Stimulated activated CD4-positive, alpha-beta T cell treated with anti-CD3 and anti-CD28 coated beads, Interleukin-2, amount 100 ng/mL, for 24 hours (primary cell): ENCODE results near the gene SLC25A31.

Experiments
- DNase-seq, 2 donors: peaks; one replicate each; pipeline ENCODE4 v3.0.0-alpha.2; 2020

SLC25A31 gene

DNA sequence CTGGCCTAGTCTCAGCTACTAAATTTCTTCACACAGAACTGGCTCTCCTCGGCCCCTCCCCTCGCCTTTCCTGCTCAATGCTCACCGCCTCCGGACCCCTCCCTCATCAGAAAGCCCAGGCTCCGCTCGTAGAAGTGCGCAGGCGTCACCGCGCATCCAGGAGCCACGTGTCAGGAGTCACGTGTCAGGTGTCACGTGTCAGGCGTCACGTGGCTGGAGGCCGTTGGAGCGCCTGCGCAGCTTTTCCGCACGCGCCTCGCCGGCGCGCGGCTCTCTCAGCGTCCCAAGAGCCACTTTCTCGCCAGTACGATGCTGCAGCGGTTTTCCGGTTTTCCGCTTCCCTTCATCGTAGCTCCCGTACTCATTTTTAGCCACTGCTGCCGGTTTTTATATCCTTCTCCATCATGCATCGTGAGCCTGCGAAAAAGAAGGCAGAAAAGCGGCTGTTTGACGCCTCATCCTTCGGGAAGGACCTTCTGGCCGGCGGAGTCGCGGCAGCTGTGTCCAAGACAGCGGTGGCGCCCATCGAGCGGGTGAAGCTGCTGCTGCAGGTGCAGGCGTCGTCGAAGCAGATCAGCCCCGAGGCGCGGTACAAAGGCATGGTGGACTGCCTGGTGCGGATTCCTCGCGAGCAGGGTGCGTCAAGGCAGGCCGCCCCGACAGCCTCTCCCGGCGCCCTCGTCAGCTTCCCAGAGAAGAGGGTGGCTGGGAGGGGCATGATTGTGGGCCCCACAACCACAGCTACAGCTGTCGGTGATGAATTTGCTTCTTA, at the start of gene SLC25A31:
SLC25A31 (plus strand) TSS at position 259 of the 772 bp plus-strand sequence; CDS start at position 405, 146 bp downstream.
- no peak for DNase-seq

DNA sequence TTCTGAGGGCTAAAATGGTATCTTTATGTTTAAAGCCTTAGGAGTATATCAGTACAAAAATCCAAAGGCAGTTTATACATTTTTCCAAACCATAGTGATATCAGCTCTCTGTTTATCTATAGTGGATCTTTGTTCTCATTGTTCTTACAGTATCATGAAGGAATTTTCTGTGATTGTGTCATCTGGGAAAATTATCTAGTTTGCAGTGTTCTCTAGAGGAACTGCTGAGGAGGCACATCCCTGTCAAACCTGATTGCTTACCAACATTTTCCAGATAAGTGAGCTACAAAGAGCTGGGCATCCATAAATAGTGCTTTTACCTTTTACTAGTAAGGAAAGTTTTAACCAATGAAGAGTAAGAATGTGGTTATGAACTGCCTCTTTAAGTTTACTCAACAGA, 44.9 kb upstream of the SLC25A31 start:
- DNase-seq = no peak

GRCh38 chr4:127686658-127687057, 43.5 kb upstream of the SLC25A31 start:
- no peak for DNase-seq

GRCh38 chr4:127687580-127687979, 42.6 kb upstream of the SLC25A31 start:
- DNase-seq = no peak

DNA sequence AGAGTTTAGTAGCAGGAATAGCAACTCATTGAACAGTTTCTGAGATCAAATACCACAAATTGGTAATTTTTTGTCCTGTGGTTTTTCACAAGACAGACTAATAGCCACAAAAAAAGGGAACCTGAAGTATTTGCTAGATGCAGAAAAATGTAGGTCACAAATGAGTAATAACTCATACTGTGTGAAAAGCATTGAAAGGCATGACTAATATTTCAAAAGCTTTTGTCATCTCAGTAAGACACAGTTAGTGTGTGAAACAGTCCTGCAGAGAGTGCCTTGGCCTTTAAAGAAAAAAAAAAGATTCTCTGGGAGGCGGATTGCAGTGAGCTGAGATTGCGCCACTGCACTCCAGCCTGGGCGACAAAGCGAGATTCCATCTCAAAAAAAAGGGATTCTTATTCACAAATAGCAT, 31.4 kb upstream of the SLC25A31 start:
- DNase-seq = no peak

DNA sequence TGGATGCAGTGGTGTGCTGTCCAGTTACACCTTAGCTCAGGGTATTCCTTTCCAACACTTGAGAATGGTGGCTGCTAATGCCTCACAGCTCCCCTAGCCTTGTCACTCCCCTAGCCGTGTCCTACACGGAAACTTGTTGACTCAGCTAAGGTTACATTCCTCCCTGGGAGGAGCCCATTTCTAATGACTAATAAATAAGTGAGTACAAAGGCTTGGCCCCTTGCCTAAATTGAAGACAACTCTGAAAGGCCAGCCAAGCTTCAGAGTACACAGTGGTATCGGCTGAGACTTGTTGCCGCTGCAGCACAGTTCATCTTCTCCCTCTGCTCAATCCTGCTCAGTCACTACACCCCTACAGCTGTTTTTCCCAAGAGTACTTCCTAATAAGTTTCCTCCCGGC, 21.2 kb upstream of the SLC25A31 start:
- no peak for DNase-seq

DNA sequence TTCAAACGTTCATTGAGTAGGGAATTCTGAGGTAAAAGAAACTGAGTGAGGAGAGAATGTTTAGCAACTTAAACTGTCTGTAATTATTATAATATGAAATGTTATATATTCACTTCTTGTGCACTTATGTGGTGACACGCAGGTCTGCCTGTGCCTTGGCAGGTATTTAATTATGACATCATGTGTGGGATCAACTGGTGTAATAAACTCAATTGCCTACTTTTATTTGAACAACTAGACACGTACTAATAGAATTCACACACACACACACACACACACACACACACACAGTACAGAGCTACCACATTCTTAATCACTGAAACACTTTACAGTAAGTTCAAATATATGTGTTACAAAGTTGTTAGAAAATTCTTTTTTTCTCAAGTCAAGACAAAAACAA, 20.7 kb upstream of the SLC25A31 start:
- DNase-seq = no peak

DNA sequence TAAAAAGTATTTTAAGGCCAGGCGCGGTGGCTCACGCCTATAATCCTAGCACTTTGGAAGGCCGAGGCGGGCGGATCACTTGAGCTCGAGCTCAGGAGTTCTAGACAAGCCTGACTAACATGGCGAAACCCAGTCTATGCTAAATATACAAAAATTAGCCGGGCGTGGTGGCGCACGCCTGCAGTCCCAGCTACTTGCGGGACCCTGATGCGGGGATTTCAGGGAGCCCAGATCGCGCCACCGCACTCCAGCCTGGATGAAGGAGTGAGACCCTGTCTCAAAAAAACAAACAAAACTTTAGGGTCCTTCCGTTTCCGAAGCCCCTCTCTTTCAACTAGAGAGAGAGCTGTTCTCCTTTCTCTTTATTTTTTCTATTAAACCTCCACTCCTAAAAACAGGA, 1.2 kb downstream of the SLC25A31 start:
- DNase-seq = no peak

GRCh38 chr4:127732623-127733328, 2.6 kb downstream of the SLC25A31 start:
- DNase-seq = no peak

GRCh38 chr4:127734976-127735375, 4.8 kb downstream of the SLC25A31 start:
- no peak for DNase-seq

DNA sequence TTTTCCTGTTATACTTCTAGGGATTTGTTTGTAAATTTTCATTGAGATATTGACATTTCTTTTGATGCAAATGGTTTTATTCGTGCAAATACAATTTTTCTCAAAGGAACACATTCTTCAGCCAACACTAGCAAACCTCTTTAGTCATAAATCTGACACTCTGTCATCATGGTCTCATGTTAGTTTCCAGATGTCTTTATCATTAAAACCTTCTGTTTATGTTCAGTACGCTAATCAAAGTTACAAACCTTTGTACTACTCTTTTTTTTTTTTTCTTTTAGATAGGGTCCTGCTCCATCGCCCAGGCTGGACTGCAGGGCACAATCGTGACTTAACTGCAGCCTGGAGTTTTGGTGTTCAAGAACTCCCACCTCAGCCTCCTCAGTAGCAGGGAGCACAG, 7.1 kb downstream of the SLC25A31 start:
- DNase-seq = no peak

DNA sequence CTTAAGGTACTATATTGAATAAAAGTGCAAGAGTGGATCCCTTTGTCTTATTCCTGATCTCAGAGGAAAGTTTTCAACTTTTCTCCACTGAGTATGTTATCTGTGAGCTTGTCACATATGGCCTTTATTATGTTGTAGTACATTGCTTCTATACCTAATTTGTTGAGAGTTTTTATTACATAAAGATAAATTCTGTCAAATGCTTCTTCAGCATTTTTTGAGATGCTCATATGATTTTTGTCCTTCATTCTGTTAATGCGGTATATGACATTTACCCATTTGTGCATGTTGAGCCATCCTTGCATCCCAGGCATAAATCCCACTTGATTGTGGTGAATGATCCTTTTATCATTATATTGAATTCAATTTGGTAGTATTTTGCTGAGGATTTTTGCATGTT, 11.0 kb downstream of the SLC25A31 start:
- DNase-seq = no peak

DNA sequence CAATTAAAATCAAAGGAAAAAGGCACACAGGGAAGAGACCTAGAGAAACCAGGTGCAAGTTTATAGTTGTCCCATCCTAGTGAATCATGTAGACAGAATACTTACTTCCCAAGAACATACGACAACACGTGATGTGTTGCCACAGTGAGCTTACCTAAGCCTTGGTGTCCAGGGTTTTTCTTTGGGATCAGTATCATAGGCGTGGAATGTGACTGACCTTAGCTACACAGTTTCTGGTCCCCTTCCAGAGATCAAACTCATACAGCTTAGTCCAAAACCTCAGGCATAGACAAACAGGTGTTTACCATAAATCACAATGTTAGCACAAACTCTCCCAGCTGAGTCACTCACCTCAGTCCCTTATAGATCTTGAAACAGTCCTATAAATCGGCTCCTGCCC, 17.7 kb downstream of the SLC25A31 start:
- DNase-seq = no peak

DNA sequence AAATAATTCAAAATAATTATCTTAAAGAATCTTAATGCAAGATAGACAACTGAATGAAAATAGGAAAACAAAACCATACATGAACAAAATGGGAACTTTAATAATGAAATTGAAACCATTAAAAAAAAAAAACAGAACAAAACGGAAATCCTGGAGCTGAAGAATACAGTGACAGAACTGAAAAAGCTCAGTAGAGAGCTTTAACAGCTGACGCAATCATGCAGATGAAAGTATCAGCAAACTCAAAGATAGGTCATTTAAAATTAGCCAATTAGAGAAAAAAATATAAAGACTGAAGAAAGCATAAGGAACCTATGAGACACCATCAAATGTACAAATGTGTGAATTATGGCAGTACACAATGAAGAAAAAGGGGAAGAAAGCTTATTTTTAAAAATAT, 18.8 kb downstream of the SLC25A31 start:
- no peak for DNase-seq

GRCh38 chr4:127756906-127757305, 26.7 kb downstream of the SLC25A31 start:
- DNase-seq = no peak

- DNase-seq = no peak
Measured at GRCh38 chr4:127759228-127759820, 29.1 kb downstream of the SLC25A31 start.

- DNase-seq = no peak
Measured at GRCh38 chr4:127759893-127760292, 29.7 kb downstream of the SLC25A31 start.

GRCh38 chr4:127771535-127772275, 41.5 kb downstream of the SLC25A31 start:
- DNase-seq = no peak

DNA sequence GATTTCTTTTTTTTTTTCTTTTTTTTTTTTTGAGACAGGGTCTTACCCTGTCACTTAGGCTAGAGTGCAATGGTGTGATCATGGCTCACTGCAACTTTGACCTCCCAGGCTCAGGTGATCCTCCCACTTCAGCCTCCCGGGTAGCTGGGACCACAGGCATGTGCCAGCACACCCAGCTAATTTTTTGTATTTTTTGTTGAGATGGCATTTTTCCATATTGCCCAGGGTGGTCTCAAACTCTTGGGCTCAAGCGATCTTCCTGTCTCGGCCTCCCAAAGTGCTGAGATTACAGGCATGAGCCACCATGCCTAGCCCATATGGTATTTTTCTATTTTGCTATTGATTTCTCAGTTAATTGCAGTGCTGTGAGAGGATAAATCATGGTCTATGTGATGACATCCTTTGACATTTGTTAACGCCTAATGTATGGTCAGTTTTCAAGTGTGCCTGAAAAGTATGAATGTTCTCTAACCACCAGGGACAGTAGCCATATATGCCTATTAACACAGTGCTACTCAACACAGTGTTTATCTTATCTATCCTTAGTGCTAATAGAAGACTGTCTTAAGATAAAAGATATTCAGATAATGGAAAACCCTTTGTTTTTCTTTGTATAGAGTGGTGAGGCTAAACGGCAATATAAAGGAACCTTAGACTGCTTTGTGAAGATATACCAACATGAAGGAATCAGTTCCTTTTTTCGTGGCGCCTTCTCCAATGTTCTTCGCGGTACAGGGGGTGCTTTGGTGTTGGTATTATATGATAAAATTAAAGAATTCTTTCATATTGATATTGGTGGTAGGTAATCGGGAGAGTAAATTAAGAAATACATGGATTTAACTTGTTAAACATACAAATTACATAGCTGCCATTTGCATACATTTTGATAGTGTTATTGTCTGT, 42.8 kb downstream of the SLC25A31 start:
- no peak for DNase-seq

GRCh38 chr4:127775843-127776242, 45.6 kb downstream of the SLC25A31 start:
- no peak for DNase-seq

DNA sequence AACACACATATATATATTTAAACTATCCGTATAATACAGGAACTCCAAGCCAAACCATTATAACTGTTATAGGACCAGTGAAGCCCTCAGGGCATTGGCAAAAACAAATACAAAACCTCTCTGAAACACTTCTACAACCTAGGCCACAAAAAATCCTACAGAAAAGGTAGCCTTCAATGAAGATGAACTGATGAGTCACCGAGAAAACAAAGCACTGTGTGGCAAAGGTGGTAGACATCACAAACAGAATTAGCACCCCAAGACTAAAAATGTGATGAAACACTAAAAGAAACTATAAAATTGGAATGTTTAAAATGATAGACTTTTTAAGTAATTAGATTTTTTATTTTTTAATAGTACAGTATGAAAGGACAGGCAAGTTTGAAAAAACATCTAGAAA, 46.4 kb downstream of the SLC25A31 start:
- DNase-seq = no peak

DNA sequence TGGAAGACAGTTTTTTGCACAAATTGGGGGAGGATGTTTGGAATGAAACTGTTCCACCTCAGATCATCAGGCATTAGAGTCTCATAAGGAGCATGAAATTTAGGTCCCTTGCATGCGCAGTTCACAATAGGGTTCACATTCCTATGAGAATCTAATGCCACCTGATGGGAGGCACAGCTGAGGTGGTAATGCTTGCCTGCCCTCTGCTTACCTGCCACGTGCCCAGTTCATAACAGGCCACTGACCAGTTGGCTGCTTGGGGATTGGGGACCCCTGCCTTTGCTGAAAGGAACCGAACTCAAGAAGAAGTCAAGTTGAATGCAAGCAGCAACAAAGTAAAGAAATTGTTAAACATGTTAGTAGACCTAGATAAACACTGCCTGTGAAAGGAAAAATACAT, 47.3 kb downstream of the SLC25A31 start:
- no peak for DNase-seq
